ENCODE data around the gene ADD1. TPM values are rescaled to one million over a fixed set of nuclear protein-coding genes. Genes with fewer than 3 reads are reported as not detected.

Gene ADD1
- polyA plus RNA-seq, 1 donor (not counting 4 experiments of a cell fraction or from before 2014, with no cell fraction given) = 109 TPM

DNA sequence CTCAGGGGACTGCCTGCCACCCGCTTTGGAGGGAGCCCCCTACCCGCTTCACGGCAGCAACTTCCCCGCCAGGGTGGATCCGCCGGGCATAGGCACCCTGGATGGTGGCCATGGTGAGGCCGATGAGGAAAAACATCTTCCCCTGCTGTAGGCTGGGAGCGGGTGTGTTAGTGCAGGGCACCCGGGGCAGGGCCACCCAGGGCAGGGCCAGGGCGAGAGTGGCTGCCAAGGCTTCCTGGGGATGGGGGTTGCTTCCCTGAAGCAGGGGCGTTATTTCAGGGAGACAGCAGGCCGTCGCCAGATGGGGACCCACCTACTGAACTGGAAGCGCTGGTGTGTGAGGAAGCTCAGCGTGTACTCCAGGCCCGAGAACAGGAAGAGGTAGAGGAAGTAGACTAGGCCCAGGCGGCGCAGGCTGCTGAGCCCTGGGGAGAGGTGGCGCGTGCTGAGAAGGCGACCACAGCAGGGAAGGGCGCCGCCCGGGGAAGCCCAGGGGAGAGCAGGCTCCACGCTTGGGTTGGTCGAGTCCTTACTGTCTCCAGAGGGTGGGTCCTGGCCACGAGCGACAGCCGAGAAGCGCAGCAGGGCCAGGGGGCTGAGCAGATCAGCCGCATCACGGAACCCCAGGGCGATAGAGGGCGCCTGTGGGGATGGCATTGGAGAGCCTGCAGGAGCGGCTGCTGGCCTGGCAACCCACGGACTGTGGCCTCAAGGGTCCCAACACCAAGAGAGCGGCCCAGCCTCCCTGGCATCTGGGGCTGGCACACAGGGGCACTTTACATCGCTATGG is 88.1 kb downstream of the ADD1 start:
- no peak overlapping the region for H3K4me3 ChIP-seq (ENCODE audit: control insufficient read depth in 2 of 3, extremely low read depth in 1 of 3, insufficient read depth in 2 of 3, low read depth in 1 of 3, low read length in 3 of 3)
- H3K9me1 ChIP-seq (ENCODE audit: control insufficient read depth, extremely low read depth, insufficient read depth, low read length) = no peaks in the 10 kb centered on the region
- H3K36me3 ChIP-seq (ENCODE audit: control insufficient read depth in 2 of 2, extremely low read depth in 1 of 2, insufficient read depth in 2 of 2, low read length in 2 of 2) = peaks cover 25 to 43% of the 10 kb centered on the region in 2 experiments
- peaks cover 17% of the 10 kb centered on the region for H3K4me1 ChIP-seq (ENCODE audit: control insufficient read depth, extremely low read depth, insufficient read depth, low read length)
- peaks cover 7% of the 10 kb centered on the region for H4K20me1 ChIP-seq (ENCODE audit: control insufficient read depth, extremely low read depth, insufficient read depth, low read length)
- H3K79me2 ChIP-seq (ENCODE audit: control insufficient read depth, insufficient read depth, low read length) = peaks cover 38% of the 10 kb centered on the region
- H3K27me3 ChIP-seq (ENCODE audit: control insufficient read depth, extremely low read depth, insufficient read depth, low read length) = no peaks in the 10 kb centered on the region
- no peak for DNase-seq (ENCODE audit: low read depth, low spot score)
- H2AFZ ChIP-seq (ENCODE audit: control insufficient read depth, low read length) = no peak overlapping the region
- H3K9ac ChIP-seq (ENCODE audit: control insufficient read depth, extremely low read depth, insufficient read depth, low read length) = no peak overlapping the region
- H3K9me3 ChIP-seq (ENCODE audit: control insufficient read depth, low read depth, low read length) = no peaks in the 10 kb centered on the region
- TF ChIP-seq, protein P1, sequence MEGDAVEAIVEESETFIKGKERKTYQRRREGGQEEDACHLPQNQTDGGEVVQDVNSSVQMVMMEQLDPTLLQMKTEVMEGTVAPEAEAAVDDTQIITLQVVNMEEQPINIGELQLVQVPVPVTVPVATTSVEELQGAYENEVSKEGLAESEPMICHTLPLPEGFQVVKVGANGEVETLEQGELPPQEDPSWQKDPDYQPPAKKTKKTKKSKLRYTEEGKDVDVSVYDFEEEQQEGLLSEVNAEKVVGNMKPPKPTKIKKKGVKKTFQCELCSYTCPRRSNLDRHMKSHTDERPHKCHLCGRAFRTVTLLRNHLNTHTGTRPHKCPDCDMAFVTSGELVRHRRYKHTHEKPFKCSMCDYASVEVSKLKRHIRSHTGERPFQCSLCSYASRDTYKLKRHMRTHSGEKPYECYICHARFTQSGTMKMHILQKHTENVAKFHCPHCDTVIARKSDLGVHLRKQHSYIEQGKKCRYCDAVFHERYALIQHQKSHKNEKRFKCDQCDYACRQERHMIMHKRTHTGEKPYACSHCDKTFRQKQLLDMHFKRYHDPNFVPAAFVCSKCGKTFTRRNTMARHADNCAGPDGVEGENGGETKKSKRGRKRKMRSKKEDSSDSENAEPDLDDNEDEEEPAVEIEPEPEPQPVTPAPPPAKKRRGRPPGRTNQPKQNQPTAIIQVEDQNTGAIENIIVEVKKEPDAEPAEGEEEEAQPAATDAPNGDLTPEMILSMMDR (optimal IDR thresholded peaks at IDR 0.05 in 1 of 3, IDR thresholded peaks at IDR 0.05 in 1 of 3, conservative IDR thresholded peaks at IDR 0.05 in 1 of 3; ENCODE audit: extremely low read depth in 1 of 3, insufficient read depth in 2 of 3, low read length in 3 of 3) = no peak
- no peak for TF ChIP-seq EZH2 (IDR thresholded peaks at IDR 0.05; ENCODE audit: low read length)
- FAIRE-seq = no peak
- dilution Hi-C loops (cut with MboI; ENCODE audit: extremely low pct_ligation_motif_present, low sequenced_read_pairs) = no loop called here
- no peak overlapping the region for H3K4me2 ChIP-seq (ENCODE audit: control insufficient read depth, extremely low read depth, insufficient read depth, low read depth, low read length)
- H3K27ac ChIP-seq (ENCODE audit: control insufficient read depth, insufficient read depth, low read length) = no peak overlapping the region

DNA sequence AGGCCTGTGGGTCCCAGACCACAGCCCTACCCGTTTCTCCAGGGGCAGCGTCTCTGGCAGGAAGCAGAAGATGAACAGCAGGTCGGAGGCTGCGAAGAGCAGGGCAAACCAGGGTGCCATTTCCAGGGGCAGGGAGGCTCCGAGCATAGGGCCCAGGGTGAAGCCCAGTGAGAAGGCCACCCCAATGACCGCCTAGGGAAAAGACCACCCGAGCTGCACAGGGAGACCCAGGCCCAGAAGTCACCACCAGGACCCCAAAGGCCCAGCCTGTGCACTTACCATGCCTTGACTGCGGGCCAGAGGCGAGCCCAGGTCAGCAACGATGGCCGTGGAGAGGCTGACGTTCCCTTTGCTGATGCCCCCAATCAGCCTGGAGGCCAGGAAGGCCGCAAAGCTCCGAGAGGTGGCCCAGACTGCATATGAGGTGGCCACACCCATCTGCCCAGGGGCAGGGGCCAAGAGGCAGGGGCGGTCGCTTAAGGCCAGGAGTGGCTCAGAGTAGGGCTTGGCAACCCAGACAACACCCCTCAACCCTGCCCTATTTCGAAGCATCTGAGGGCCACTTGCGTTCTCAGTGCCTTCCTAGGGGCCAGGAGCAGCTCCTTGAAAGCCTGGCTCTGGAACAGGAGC is 88.8 kb downstream of the ADD1 start:
- no peak for DNase-seq (ENCODE audit: low read depth, low spot score)
- no peak for FAIRE-seq
- TF ChIP-seq EZH2 (IDR thresholded peaks at IDR 0.05; ENCODE audit: low read length) = no peak
- TF ChIP-seq, protein P1 (optimal IDR thresholded peaks at IDR 0.05 in 1 of 3, IDR thresholded peaks at IDR 0.05 in 1 of 3, conservative IDR thresholded peaks at IDR 0.05 in 1 of 3; ENCODE audit: extremely low read depth in 1 of 3, insufficient read depth in 2 of 3, low read length in 3 of 3) = no peak
- H3K9ac ChIP-seq (ENCODE audit: control insufficient read depth, extremely low read depth, insufficient read depth, low read length) = peak overlapping the region; percentile 74
- peak overlapping the region in 2 of 3 experiments; percentile 65 for H3K4me3 ChIP-seq (ENCODE audit: control insufficient read depth in 2 of 3, extremely low read depth in 1 of 3, insufficient read depth in 2 of 3, low read depth in 1 of 3, low read length in 3 of 3)
- H3K27me3 ChIP-seq (ENCODE audit: control insufficient read depth, extremely low read depth, insufficient read depth, low read length) = no peaks in the 10 kb centered on the region
- no peaks in the 10 kb centered on the region for H3K9me1 ChIP-seq (ENCODE audit: control insufficient read depth, extremely low read depth, insufficient read depth, low read length)
- peaks cover 20 to 40% of the 10 kb centered on the region in 2 experiments for H3K36me3 ChIP-seq (ENCODE audit: control insufficient read depth in 2 of 2, extremely low read depth in 1 of 2, insufficient read depth in 2 of 2, low read length in 2 of 2)
- H4K20me1 ChIP-seq (ENCODE audit: control insufficient read depth, extremely low read depth, insufficient read depth, low read length) = peaks cover 11% of the 10 kb centered on the region
- H3K27ac ChIP-seq (ENCODE audit: control insufficient read depth, insufficient read depth, low read length) = peak overlapping the region; percentile 47
- dilution Hi-C loops (cut with MboI; ENCODE audit: extremely low pct_ligation_motif_present, low sequenced_read_pairs) = no loop called here
- H3K79me2 ChIP-seq (ENCODE audit: control insufficient read depth, insufficient read depth, low read length) = peaks cover 38% of the 10 kb centered on the region
- no peaks in the 10 kb centered on the region for H3K9me3 ChIP-seq (ENCODE audit: control insufficient read depth, low read depth, low read length)
- H3K4me1 ChIP-seq (ENCODE audit: control insufficient read depth, extremely low read depth, insufficient read depth, low read length) = peaks cover 24% of the 10 kb centered on the region
- H2AFZ ChIP-seq (ENCODE audit: control insufficient read depth, low read length) = no peak overlapping the region
- peak overlapping the region; percentile 85 for H3K4me2 ChIP-seq (ENCODE audit: control insufficient read depth, extremely low read depth, insufficient read depth, low read depth, low read length)
